ENCODE results near the gene WDPCP. TPM values are rescaled to one million over a fixed set of nuclear protein-coding genes. Genes with fewer than 3 reads are reported as not detected.

The WDPCP gene
- total and polyA plus RNA-seq, 10 of the 15 experiments (the other 5 are each of a cell fraction or from before 2014, with no cell fraction given), result 2.1 to 7.9 (median 4.6) TPM

- TF ChIP-seq, protein P1, sequence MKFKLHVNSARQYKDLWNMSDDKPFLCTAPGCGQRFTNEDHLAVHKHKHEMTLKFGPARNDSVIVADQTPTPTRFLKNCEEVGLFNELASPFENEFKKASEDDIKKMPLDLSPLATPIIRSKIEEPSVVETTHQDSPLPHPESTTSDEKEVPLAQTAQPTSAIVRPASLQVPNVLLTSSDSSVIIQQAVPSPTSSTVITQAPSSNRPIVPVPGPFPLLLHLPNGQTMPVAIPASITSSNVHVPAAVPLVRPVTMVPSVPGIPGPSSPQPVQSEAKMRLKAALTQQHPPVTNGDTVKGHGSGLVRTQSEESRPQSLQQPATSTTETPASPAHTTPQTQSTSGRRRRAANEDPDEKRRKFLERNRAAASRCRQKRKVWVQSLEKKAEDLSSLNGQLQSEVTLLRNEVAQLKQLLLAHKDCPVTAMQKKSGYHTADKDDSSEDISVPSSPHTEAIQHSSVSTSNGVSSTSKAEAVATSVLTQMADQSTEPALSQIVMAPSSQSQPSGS (IDR thresholded peaks at IDR 0.05; ENCODE audit: low read length), result no peak
- no peak for TF ChIP-seq SREBF2 (IDR thresholded peaks at IDR 0.05; ENCODE audit: low read length)
Observed at GRCh38 chr2:63186331-63186730, 401.9 kb downstream of the WDPCP start (continued).

DNA sequence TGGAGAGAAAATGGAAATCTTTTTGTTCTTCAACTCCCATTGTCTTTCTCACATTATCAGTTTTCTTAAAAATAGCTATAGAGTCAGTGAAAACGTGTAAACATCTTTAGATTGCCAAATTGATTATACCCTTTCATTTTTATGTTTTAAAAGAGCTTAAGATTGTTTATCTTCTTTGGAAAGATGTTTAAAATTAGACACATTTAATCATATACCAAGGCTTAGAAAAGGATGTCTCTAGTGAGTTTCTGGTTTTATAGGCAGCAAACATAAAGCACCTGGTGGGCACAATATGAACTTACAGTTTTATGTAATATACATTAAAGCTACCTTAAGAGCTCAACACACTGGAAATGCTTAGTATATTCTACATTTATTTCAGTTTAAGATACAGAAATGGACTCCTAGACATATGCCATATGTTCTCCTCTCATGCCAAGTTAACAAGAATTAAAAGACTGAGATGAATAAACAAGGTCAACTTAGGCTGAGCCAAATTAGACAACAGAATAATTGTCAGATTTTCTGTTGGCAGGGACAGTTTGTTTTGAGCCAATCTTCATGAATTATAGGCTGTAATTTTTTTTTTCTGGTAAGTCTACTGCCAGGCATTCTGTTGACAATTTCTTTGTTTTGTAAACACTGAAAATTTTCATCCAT is 425.0 kb downstream of the WDPCP start:
- ChIA-PET CTCF (interaction anchor here (0.6 to 1.0 kb wide), 2 partner anchors 17 to 23 kb away, joined by 3 to 4 read pairs; no protein-coding TSS in a partner anchor), SMC1A (ENCODE audit: uncharacterized antibody, unreplicated experiment) (no interaction called here), POLR2A (no interaction called here), RAD21 (ENCODE audit: unreplicated experiment) (no interaction called here)
- Histone ChIP-seq H4K20me1 (ENCODE audit: control insufficient read depth, insufficient read depth) (no peaks in the 10 kb centered on the region), H3K4me2 (ENCODE audit: control insufficient read depth, insufficient read depth) (no peak overlapping the region), H3K4me1 (ENCODE audit: control insufficient read depth, insufficient read depth, low read length) (no peaks in the 10 kb centered on the region), H3K36me3 (ENCODE audit: control insufficient read depth in 2 of 2, insufficient read depth in 2 of 2, low read length in 1 of 2) (no peaks in the 10 kb centered on the region), H3K9me3 (replicated peaks; ENCODE audit: control insufficient read depth, insufficient read depth, low read length) (no peaks in the 10 kb centered on the region), H3K4me3 (no peak overlapping the region), H2AFZ (ENCODE audit: control insufficient read depth, low read depth, low read length) (no peak overlapping the region), H3K79me2 (ENCODE audit: control insufficient read depth, insufficient read depth, low read length) (no peaks in the 10 kb centered on the region), H3K27me3 (replicated peaks in 1 of 2; ENCODE audit: control insufficient read depth in 2 of 2, insufficient read depth in 2 of 2, low read length in 1 of 2) (no peaks in the 10 kb centered on the region), H3K27ac (ENCODE audit: control insufficient read depth, insufficient read depth) (no peak overlapping the region), H3K9ac (ENCODE audit: control insufficient read depth, insufficient read depth, low read length) (no peak overlapping the region)
- FAIRE-seq (no peak), DNase-seq (ENCODE audit: low read depth, low spot score) (no peak), ATAC-seq (no peak)
- intact Hi-C loops (cut with micrococcal nuclease; ENCODE audit: unreplicated experiment), result no loop called here
- in situ Hi-C loops (cut with MboI), result no loop called here
- WGBS (ENCODE audit: insufficient coverage, insufficient replicate concordance, low lambda C conversion rate, missing lambda C conversion rate), result 55% methylated on average over 1 of the region's 1 CpG
- no TSS peak for BruUV-seq (replicated peaks)
- no peak for TF ChIP-seq KLF5 (IDR thresholded peaks at IDR 0.05; ENCODE audit: partially characterized antibody)
- no peak for TF ChIP-seq ETV6 (conservative IDR thresholded peaks at IDR 0.05 in 1 of 2, IDR thresholded peaks at IDR 0.05 in 1 of 2; ENCODE audit: borderline replicate concordance in 1 of 2, low read depth in 1 of 2)
- TF ChIP-seq NFXL1 (IDR thresholded peaks at IDR 0.05; ENCODE audit: borderline replicate concordance), result no peak
- TF ChIP-seq NR2C1 (IDR thresholded peaks at IDR 0.05), result no peak
- TF ChIP-seq CBX5 (IDR thresholded peaks at IDR 0.05; ENCODE audit: low read depth), result no peak
- TF ChIP-seq SREBF2 (IDR thresholded peaks at IDR 0.05; ENCODE audit: low read length), result no peak
- TF ChIP-seq, protein P2, sequence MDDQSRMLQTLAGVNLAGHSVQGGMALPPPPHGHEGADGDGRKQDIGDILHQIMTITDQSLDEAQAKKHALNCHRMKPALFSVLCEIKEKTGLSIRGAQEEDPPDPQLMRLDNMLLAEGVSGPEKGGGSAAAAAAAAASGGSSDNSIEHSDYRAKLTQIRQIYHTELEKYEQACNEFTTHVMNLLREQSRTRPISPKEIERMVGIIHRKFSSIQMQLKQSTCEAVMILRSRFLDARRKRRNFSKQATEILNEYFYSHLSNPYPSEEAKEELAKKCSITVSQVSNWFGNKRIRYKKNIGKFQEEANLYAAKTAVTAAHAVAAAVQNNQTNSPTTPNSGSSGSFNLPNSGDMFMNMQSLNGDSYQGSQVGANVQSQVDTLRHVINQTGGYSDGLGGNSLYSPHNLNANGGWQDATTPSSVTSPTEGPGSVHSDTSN (IDR thresholded peaks at IDR 0.05; ENCODE audit: insufficient replicate concordance, low read depth, low read length), result no peak
- TF ChIP-seq EGR1 (IDR thresholded peaks at IDR 0.05; ENCODE audit: borderline replicate concordance in 1 of 2, low read depth in 2 of 2, low read length in 2 of 2), result no peak
- no peak for TF ChIP-seq NR2F1 (conservative IDR thresholded peaks at IDR 0.05)
- no peak for TF ChIP-seq ZNF217 (IDR thresholded peaks at IDR 0.05)
- TF ChIP-seq, protein P3, sequence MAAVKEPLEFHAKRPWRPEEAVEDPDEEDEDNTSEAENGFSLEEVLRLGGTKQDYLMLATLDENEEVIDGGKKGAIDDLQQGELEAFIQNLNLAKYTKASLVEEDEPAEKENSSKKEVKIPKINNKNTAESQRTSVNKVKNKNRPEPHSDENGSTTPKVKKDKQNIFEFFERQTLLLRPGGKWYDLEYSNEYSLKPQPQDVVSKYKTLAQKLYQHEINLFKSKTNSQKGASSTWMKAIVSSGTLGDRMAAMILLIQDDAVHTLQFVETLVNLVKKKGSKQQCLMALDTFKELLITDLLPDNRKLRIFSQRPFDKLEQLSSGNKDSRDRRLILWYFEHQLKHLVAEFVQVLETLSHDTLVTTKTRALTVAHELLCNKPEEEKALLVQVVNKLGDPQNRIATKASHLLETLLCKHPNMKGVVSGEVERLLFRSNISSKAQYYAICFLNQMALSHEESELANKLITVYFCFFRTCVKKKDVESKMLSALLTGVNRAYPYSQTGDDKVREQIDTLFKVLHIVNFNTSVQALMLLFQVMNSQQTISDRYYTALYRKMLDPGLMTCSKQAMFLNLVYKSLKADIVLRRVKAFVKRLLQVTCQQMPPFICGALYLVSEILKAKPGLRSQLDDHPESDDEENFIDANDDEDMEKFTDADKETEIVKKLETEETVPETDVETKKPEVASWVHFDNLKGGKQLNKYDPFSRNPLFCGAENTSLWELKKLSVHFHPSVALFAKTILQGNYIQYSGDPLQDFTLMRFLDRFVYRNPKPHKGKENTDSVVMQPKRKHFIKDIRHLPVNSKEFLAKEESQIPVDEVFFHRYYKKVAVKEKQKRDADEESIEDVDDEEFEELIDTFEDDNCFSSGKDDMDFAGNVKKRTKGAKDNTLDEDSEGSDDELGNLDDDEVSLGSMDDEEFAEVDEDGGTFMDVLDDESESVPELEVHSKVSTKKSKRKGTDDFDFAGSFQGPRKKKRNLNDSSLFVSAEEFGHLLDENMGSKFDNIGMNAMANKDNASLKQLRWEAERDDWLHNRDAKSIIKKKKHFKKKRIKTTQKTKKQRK (IDR thresholded peaks at IDR 0.05; ENCODE audit: low read depth, low read length), result no peak
